HG02970 (cell line): Measurements from ENCODE around the gene ZNF281.
"Not testable (repeated sequence)": the region's sequence is repeated elsewhere in the genome, so short reads cannot be mapped to it uniquely, and the experiment has no call there.

Experiments
- ATAC-seq: cut with Tn5 transposase; IDR thresholded peaks from one replicate; pipeline ENCODE4 v1.9.1; 2021; ENCODE audit warnings: mild to moderate bottlenecking, moderate library complexity, moderate number of reproducible peaks; ENCODE audit not compliant: unreplicated experiment, low FRiP score

Gene ZNF281

DNA sequence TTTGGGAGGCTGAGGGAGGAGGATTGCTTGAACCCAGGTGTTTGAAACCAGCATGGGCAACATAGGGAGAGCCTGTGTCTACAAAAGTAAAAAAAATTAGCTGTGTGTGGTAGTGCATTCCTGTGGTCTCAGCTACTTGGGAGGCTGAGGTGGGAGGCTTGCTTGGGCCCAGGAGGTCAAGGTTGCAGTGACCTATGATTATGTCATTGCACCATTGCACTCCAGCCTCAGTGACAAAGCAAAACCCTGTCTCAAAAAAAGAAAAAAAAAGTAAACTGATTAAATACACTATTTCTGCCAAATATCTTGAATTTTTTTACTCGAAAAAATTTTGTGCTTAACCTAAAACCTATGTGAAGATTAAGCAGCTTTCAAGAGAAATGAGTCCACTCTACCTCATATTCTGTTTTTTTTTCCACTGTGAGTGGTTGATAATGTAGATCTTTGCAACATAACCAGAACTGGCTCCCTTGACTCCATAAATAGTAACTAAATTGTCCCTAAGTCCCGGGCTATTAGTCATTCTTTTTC lies 19.4 kb upstream of the ZNF281 start:
- ATAC-seq: no peak

DNA sequence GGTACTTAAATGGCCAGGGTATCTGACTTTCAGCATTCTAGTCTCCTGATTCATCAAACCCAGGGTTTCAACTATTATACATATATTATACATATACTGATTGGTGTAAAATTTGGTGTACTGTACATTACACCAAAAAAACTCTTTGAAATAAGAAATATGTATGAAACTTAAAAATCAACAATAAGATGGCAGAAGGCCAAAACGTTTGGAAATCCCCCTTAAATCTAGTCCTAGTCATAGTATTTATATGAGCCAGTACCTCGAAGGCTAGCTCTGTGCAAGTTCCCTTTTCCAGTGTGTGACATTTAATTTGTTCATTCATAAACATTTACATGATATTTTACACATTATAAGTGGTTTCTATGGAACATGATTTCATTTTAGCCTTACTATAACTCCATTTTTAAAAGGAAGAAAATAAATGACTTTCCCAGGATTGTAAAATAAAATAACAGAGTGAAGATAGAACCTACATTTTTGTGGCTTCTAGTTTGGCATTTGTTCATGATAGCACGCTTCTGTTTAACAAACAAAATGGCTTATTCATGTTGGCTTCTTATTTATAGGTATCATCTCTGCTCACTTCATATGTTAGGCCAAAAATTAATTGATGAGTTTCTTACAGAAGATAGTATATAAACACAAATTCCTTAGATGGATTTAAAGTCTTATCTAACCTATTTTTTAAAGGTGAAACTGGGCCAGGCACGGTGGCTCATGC lies 18.8 kb upstream of the ZNF281 start:
- no peak for ATAC-seq

DNA sequence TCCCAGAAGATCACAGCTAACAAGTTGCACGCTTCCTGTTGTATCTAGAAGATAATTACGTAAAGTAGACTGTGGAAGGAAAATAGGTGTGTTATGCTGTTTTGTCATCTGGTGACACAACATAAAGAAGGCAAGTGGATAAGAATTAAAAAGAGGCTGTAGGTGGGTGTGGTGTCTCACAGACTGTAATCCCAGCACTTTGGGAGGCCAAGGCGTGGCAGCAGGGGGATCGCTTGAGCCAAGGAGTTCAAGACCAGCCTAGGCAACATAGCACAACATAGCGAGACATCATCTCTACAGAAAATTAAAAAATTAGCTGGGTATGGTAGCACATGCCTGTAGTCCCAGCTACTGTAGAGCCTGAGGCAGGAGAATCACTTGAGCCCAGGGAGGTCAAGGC lies 17.9 kb upstream of the ZNF281 start:
- ATAC-seq: no peak

DNA sequence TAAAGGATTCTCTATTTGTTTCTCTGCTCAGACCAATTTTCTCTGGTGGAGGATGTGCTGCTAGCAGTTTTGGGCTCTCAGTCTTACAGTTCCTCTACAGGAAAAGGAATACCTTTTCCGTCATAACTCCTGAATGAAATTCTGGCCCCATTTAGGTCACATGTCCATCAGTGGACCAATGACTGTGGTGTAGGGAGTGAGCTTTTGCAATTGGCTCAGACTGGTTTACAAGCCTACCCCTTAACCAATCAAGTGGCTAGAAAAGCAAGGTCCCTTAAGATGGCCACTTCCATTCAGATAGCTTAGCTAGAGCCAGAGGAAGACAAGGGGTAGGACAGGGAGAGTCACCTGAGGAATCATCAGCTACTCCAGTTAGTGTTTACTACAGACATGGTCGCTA lies 16.4 kb upstream of the ZNF281 start:
- ATAC-seq: no peak

DNA sequence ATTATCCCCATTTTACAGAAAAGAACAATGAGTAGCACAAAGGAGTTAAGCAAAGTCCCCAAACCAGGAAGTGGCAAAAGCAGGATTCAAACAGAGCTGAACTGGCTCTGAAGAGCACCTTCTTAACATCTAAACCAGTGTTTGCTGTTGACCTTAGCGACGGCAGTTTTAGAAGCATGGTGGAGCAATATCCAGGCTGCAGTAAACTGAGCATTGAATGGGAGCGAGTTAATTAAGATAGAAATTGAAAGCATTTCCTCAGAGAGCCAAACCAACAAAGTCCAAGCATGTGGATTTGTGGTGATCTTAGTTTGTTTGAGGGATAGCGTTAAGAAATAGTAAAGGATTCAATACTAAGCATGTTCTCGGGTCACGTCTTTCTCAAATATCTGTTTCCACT lies 13.4 kb upstream of the ZNF281 start:
- ATAC-seq: no peak

DNA sequence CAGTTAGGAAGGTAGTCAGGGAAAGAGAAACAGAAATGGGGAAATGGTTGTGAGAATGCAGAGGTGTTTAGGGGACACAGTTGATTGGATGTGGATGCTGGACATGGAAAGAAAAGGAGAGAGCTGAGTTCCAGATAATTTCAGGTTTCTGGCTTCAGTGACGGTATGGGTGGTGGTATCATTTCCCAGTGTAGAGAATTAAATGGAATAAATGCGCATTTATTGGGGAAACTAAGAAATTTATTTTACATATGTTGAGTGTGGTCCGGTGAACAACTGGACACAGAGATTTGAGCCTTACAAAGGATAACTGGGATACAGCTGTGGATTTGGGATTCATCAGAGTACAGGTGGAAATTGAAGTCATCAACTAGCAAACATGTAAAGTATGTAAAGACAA lies 12.4 kb upstream of the ZNF281 start:
- ATAC-seq: no peak

DNA sequence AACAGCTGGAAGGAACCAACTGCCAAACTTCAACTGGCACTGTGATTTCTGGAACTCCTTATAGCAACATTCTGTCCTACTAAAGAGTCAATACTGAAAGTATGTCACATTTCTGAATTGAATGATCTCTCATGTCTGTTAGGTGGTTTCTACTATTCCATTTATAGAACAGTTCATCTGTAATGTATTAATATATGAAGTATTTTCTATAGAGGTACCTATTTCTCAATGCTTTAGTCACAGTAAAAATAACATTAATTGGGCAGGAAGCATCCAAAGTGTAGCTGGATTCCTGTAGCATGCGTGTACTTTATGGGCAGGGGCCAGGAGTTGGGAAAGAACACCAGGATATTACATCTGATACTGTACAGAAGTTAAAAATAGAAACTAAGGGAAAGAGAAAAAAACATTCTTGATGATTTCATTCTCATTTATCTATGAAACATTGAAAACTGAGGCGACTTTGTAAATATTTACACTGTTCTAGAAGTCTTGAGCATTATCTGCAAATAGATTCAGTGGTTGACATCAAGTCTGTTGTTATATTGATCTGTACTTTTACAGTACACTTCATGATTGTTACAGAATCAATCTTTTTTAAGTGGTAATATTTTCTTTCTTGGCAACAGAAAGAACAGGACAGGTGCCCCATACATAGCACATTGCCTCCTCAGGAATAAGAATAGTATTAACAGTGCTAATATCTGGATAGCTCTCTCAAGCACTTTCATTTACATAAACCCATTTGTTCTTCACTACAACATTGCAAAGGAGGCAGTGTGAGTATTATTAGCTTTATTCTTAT lies 6.2 kb upstream of the ZNF281 start:
- ATAC-seq: peak; percentile 62

DNA sequence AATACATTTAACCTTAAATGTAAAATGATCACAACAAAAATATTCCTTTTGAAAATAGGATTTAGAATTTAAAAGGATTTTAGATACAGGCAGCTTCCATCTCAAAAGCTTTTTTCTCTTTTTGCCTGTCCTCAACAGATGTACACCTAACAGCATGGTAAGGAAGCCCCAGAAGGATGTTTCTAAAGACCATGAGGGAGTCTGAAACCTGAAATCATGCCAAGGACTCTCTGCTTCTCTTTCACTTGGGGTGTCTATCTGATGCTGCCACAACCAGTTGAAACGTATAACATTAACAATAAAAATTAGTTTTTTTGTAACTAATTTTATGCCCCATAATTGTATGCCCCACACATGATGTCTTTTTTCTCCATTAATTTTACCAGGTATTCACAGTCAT lies 5.4 kb upstream of the ZNF281 start:
- no peak for ATAC-seq

DNA sequence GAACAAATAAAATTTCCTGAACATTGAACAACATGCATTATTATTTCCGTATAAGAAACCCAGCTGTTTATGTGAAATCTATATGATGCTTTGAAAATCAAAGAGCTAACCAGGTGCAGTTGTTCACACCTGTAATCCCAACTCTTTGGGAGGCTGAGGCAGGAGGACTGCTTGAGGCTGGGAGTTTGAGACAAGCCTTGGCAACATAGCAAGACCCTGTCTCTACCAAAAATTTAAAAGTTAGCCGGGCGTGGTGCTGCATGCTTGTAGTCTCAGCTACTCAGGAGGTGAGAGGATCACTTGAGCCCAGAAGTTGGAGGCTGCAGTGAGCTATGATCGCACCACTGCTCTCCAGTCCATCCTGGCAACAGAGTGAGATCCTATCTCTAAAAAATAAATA lies 4.8 kb upstream of the ZNF281 start:
- no peak for ATAC-seq

DNA sequence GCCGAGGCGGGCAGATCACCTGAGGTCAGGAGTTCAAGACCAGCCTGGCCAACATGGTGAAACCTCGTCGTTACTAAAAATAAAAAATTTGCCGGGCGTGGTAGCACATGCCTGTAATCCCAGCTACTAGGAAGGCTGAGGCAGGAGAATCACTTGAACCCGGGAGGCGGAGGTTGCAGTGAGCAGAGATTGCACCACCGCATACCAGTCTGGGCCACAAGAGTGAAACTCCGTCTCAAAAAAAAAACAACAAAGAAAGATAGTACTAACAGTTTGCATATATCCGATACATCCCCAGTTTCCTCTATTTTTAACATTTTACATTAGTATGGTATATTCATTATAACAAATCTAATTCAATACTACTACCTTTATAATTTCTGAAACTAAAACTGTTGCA lies 3.9 kb upstream of the ZNF281 start:
- not testable (repeated sequence) for ATAC-seq

DNA sequence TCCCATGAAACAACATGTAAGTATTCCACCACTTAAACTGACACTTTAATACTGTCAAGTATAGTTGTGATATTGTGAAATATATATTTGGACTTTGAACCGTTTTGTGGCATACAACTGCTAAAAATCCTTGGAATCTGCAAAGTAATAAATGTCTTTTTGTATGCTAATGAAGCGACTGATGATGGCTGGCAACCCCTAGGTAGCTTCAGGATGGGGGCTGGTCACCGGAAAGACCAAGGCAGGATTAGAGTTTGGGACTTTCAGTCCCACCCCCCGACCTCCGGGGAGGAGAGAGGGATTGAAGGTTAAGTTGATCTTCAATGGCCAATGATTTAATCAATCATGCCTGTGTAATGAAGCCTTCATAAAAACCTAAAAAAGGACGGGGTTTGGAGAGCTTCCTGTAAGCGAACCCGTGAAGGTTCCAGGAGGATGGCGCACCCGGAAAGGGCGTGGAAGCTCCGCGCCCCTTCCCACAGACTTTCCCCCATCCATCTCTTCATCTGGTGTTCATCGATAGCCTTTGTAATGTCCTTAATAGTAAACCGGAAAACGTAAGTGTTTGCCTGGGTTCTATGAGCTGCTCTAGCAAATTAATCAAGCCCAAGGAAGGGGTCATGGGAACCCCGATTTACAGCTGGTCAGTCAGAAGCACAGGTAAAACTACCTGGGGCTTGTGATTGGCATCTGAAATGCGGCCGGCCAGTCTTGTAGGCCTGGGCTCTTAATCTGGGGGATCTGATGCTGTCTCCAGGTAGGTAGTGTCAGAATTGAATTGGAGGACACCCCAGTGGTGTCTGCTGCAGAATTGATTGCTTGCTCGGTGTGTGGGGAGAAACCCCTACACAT lies 1.8 kb upstream of the ZNF281 start:
- no peak for ATAC-seq

DNA sequence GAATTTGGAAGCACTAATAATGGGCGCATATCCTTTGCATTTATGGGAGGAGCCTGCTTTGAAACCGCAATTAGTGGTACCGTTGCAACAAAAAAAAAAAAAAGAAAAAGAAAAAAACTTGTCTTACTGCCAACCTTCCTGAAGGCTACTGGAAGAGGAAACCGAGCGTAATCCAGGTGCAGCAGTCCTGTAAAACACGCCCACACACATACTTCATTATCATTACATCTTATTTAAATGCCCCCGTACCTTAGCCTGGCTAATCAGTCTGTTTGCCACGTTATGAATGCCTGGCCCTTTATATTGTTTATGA lies 686 bp upstream of the ZNF281 start:
- ATAC-seq: no peak

DNA sequence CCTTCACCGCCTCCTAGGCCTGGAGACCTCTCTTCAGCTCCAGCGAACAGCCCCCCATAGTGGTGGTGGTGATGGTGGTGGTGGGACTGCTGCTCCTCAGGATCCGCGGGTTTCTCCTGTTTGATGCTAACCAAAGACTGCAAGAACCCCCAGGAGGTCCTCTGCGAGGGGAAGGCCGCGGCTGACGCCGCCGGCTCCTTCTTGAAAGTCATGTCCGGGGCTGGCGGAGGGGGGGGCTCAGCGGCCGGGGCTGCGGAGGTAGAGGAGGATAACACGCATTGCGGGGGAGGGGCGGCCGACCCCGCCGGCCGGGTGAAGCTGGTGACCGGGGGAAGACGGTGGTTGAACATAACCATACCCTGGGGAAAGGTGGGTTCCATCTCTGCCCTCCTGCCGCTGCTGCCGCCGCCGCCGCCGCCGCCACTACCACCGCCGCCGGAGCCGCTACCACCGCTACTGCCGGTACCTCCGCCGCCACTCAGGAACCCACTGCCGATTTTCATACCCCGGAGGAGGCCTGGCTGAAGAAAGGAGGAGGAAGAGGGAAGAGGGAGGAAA lies 554 bp downstream of the ZNF281 start:
- peak; percentile 29 for ATAC-seq

DNA sequence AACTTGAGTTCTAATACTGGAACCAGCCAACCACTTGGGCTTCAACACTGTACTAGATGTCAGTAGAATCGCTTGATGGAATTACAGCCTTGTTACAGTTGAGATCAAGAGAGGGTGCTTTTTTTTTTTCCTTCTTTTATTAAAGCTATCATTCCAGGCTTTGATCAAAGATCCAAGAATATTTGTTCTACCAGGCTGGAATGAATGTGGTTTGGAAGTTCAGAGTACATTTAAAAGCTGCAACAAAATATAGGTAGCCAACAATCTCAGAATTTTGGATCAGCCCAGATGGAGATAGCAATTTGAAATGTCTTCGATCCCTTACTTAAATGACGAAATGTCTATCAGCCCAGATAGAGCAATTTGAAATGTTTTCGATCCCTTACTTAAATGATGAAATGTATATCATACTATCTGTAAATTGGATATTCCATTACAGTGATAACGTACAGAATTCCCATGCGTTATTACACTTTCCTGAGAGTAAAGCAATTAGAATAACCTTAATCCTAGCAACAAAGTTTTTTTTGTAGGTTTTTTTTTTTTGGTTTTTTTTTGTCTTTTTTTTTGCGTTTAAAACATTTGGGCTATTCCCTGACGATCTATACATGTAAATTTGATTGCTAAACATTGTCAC lies 3.6 kb downstream of the ZNF281 start:
- no peak for ATAC-seq

DNA sequence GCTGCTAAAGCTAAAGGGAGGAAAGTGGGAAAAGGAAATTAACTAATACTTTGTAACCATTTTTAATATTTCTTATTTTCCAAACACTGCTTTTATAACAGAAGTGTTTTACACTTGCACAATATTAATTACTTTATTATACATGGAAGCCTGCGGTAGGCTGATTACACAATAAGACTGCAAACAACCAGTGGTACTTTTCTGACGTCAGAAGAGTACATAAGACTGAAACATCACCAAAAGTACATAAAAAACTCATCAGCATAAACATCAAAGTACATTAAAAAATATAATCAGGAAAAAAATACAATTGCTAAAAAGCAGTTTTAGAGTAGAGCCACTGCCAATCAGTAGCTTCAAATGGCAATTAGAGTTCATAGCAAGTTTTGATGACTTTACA lies 4.6 kb downstream of the ZNF281 start:
- ATAC-seq: no peak

DNA sequence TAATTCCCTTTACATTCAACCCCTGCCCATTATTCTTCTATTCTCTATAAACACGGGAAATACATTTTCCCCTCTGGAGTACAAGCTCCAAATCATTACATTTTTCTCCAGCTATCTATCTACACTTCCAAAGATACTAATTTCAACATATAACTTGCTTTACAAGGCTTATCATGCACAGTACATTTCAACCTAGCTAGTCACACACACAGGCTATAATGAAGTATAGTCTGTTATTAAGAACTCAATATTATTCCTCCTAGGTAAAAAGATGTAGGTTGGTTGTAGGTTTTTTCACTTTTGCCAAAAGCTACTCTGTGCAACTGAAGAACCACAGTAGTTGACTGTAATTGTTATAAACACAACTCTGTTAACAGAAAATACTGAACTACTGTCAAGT lies 8.1 kb downstream of the ZNF281 start:
- no peak for ATAC-seq

DNA sequence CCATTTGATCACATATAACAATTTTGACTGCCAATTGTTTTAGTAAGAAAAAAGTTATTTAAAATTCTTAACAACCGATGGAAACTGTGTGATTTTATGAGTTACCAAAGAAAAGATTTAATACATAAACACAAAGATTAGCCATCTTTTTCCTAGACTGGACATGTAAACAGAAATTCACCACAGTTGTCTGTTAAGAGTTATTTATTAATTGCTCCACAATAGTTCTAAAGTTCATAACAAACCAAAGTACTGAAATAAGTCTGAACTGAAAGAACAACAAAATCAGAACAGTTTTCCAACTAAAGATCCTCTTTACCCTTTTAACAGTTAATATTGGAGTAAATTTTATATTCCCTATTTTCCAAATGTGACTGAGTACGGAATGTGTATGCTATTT lies 8.6 kb downstream of the ZNF281 start:
- no peak for ATAC-seq

DNA sequence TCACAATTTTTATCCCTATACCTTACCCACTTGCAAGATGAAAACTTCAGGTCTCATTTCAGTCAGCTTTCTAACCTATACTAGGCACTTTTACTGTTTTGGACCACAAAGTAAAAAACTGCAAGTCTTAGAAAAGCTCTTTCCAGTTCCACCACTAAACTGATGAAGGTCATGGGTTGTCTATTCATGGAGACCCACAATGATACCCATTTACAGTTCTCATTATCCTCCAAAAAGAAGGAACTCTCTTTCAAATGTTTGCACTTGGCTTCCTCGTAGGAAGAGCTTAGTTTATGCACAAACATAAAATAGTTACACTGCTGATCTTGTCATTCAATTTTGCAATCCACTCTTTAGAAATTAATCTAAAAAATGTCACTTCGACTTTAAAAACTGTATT lies 9.3 kb downstream of the ZNF281 start:
- no peak for ATAC-seq

DNA sequence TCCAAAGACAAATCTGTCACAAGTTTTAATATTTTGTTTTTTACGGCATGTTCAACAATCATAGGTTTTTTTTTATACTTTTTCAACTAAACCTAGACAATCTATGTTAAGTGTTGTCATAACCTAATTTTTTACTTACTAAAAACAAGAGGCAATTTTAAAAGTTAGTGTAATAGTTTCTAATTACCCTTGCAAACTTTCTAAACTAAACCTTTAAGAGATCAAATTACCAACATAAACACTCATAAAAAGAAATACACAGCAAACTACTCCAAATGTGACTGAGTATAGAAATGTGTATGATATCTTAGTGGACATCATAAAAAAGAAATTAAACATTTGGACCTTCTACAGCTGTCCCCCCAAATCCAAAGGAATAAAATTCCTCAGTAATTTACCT lies 10.0 kb downstream of the ZNF281 start:
- no peak for ATAC-seq

DNA sequence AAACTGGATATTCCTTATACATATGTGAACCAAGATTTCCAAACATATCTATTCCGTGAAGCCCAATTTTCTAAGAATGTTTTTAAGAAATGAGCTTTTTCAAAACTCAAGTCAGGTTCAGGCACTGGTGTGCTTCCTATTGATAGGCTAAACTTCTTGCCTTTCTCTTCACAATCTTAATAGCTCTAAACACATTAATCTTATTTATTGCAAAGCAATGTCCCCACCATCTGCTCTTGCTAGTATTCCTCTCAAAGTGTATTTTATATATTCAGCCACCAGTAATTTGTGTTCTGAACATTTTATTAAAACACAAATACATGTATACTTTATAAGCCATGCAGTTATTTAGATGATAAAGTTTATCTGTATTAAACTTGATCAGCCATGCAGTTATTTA lies 11.5 kb downstream of the ZNF281 start:
- no peak for ATAC-seq
